ENCODE results near the gene LDLRAD4. TPM values are rescaled to one million over a fixed set of nuclear protein-coding genes. Genes with fewer than 3 reads are reported as not detected.

LDLRAD4 gene
- total and polyA plus RNA-seq, 9 of the 15 experiments (the other 6 are each of a cell fraction or from before 2014, with no cell fraction given), result 0.01 TPM; not detected in 8

DNA sequence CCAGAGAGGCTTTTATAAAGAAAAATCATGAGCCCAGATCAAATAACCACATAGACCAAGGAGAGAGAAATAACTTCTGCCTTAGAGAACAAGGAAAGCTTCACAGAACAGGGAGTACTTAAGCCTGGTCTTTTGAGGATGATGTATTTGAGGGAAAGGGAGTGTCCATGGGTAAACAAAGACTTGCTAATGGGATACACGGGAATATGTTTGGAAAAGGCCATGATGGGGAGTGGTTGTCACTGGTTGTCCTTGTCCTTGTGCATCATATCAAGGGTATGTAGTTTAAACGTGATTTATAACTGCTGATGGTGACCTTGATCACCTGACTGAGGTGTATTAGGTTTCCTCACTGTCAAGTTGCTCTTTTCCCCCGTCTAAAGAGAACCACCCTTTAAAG, 337.9 kb downstream of the LDLRAD4 start (continued):
- TF ChIP-seq, protein P1, sequence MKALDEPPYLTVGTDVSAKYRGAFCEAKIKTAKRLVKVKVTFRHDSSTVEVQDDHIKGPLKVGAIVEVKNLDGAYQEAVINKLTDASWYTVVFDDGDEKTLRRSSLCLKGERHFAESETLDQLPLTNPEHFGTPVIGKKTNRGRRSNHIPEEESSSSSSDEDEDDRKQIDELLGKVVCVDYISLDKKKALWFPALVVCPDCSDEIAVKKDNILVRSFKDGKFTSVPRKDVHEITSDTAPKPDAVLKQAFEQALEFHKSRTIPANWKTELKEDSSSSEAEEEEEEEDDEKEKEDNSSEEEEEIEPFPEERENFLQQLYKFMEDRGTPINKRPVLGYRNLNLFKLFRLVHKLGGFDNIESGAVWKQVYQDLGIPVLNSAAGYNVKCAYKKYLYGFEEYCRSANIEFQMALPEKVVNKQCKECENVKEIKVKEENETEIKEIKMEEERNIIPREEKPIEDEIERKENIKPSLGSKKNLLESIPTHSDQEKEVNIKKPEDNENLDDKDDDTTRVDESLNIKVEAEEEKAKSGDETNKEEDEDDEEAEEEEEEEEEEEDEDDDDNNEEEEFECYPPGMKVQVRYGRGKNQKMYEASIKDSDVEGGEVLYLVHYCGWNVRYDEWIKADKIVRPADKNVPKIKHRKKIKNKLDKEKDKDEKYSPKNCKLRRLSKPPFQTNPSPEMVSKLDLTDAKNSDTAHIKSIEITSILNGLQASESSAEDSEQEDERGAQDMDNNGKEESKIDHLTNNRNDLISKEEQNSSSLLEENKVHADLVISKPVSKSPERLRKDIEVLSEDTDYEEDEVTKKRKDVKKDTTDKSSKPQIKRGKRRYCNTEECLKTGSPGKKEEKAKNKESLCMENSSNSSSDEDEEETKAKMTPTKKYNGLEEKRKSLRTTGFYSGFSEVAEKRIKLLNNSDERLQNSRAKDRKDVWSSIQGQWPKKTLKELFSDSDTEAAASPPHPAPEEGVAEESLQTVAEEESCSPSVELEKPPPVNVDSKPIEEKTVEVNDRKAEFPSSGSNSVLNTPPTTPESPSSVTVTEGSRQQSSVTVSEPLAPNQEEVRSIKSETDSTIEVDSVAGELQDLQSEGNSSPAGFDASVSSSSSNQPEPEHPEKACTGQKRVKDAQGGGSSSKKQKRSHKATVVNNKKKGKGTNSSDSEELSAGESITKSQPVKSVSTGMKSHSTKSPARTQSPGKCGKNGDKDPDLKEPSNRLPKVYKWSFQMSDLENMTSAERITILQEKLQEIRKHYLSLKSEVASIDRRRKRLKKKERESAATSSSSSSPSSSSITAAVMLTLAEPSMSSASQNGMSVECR (CRISPR knock-in tag; IDR thresholded peaks at IDR 0.05), result no peak
- TF ChIP-seq RHOXF2B (CRISPR knock-in tag; conservative IDR thresholded peaks at IDR 0.05) (no peak), TCFL5 (CRISPR knock-in tag; conservative IDR thresholded peaks at IDR 0.05) (no peak)

DNA sequence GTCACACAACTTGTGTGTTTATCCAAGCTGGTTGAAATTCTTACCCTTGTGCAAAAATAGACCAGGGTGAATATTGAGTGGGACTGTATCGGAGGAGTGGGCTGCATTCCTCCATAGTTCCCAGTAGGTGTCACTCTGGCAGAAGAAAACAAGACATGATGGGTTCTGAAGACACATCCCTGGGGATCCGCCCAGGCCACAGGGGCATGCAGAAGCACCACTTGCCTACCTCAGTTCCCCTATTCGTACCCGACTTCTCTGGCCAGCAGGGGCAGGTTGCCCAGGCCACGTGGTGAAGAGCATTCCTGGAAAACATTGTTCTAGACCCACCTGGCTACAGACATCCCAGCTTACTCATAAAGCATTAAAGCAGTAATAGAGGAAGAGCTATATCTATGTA, 339.6 kb downstream of the LDLRAD4 start:
- H3K9ac ChIP-seq (ENCODE audit: insufficient read depth in 1 of 2, low read depth in 2 of 2, low read length in 2 of 2), result no peak overlapping the region
- intact Hi-C loops (cut with micrococcal nuclease), result loop anchor here (1.0 to 10.0 kb wide), 3 partner anchors 72 to 517 kb away; no protein-coding TSS in a partner anchor
- H3K27me3 ChIP-seq (ENCODE audit: control insufficient read depth in 2 of 2, insufficient read depth in 2 of 2, low read length in 2 of 2), result no peaks in the 10 kb centered on the region; a peak in 1 of 5 replicates
- H3K4me1 ChIP-seq (replicated peaks in 1 of 2; ENCODE audit: control insufficient read depth in 2 of 2, insufficient read depth in 2 of 2, low read length in 2 of 2), result no peaks in the 10 kb centered on the region
- 0% methylated on average over 5 of the region's 5 CpGs for WGBS (ENCODE audit: insufficient coverage, low coverage, missing lambda C conversion rate)
- DNase-seq (ENCODE audit: extremely low read depth in 1 of 4, low spot score in 3 of 4) (peak; percentile 47 to 64 (median 51)), ATAC-seq (peak; percentile 96), FAIRE-seq (peak; percentile 84)
- no peak overlapping the region for H3K4me3 ChIP-seq
- H3K9me1 ChIP-seq (ENCODE audit: control insufficient read depth, insufficient read depth, low read length), result no peaks in the 10 kb centered on the region
- in situ Hi-C loops (cut with MboI), result loop anchor here (10.0 kb wide), 1 partner anchor 527 kb away; no protein-coding TSS in a partner anchor
- ChIA-PET CTCF (ENCODE audit: low intra/inter-chr PET ratio) (interaction anchor here (0.7 to 1.3 kb wide), 3 partner anchors 72 to 255 kb away, joined by 3 read pairs; no protein-coding TSS in a partner anchor), POLR2A (interaction anchor here (1.5 kb wide), 1 partner anchor 8 kb away, joined by 3 read pairs; no protein-coding TSS in a partner anchor)
- no peak overlapping the region for H3K4me2 ChIP-seq (ENCODE audit: insufficient read depth, low read length)
- no peaks in the 10 kb centered on the region for H3K9me3 ChIP-seq (replicated peaks; ENCODE audit: control insufficient read depth, insufficient read depth, low read depth, low read length)
- no TSS peak for BruUV-seq (replicated peaks)
- no peak overlapping the region for H3K27ac ChIP-seq (ENCODE audit: extremely low read depth, low read depth, low read length)
- no peaks in the 10 kb centered on the region for H3K79me2 ChIP-seq (ENCODE audit: control insufficient read depth, insufficient read depth, low read length)
- H2AFZ ChIP-seq (ENCODE audit: low read depth, low read length), result no peak overlapping the region
- no peaks in the 10 kb centered on the region; the same call in 1 of the 2 replicates for H4K20me1 ChIP-seq (replicated peaks; ENCODE audit: control insufficient read depth, insufficient read depth, low read length)
- no peaks in the 10 kb centered on the region for H3K36me3 ChIP-seq (ENCODE audit: control insufficient read depth, insufficient read depth, low read length)
- TF ChIP-seq, protein P2, sequence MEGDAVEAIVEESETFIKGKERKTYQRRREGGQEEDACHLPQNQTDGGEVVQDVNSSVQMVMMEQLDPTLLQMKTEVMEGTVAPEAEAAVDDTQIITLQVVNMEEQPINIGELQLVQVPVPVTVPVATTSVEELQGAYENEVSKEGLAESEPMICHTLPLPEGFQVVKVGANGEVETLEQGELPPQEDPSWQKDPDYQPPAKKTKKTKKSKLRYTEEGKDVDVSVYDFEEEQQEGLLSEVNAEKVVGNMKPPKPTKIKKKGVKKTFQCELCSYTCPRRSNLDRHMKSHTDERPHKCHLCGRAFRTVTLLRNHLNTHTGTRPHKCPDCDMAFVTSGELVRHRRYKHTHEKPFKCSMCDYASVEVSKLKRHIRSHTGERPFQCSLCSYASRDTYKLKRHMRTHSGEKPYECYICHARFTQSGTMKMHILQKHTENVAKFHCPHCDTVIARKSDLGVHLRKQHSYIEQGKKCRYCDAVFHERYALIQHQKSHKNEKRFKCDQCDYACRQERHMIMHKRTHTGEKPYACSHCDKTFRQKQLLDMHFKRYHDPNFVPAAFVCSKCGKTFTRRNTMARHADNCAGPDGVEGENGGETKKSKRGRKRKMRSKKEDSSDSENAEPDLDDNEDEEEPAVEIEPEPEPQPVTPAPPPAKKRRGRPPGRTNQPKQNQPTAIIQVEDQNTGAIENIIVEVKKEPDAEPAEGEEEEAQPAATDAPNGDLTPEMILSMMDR (IDR thresholded peaks at IDR 0.05 in 2 of 3, conservative IDR thresholded peaks at IDR 0.05 in 1 of 3; ENCODE audit: insufficient read depth in 2 of 3, low read depth in 1 of 3, low read length in 3 of 3), result peak; percentile 48 to 69 (median 69)

All from K562 (cell line).